CD4-positive, alpha-beta T cell treated with Interleukin-2 at 100 ng/mL for 4 hours (primary cell): Measurements from ENCODE around the gene XRCC4.

ENCODE experiments used
- DNase-seq: peaks from one replicate; pipeline ENCODE4 v3.0.0-alpha.2; 2020; ENCODE audit warnings: low spot score

Gene XRCC4

GRCh38 chr5:83385812-83386211 is 308.5 kb downstream of the XRCC4 start:
- DNase-seq: no peak

GRCh38 chr5:83387041-83387440 is 309.7 kb downstream of the XRCC4 start:
- DNase-seq: no peak

GRCh38 chr5:83388608-83389007 is 311.3 kb downstream of the XRCC4 start:
- DNase-seq: no peak

- DNase-seq: no peak
Measured at GRCh38 chr5:83392766-83393503, 315.6 kb downstream of the XRCC4 start.

GRCh38 chr5:83393504-83393866 is 316.1 kb downstream of the XRCC4 start:
- DNase-seq: no peak

- no peak for DNase-seq
Measured at GRCh38 chr5:83394190-83394589, 316.8 kb downstream of the XRCC4 start.

GRCh38 chr5:83396662-83397061 is 319.3 kb downstream of the XRCC4 start:
- no peak for DNase-seq

- no peak for DNase-seq
Measured at GRCh38 chr5:83397658-83398057, 320.3 kb downstream of the XRCC4 start.

GRCh38 chr5:83400241-83400640 is 322.9 kb downstream of the XRCC4 start:
- no peak for DNase-seq

- DNase-seq: no peak
Measured at GRCh38 chr5:83400701-83401100, 323.4 kb downstream of the XRCC4 start.

GRCh38 chr5:83401122-83401731 is 323.9 kb downstream of the XRCC4 start:
- no peak for DNase-seq

- no peak for DNase-seq
Measured at GRCh38 chr5:83401775-83402174, 324.4 kb downstream of the XRCC4 start.
